ENCODE data around the gene SPATA31D1. TPM values are rescaled to one million over a fixed set of nuclear protein-coding genes. Genes with fewer than 3 reads are reported as not detected.

SPATA31D1 gene
- total RNA-seq, 1 donor from 2014 or later, result not detected

DNA sequence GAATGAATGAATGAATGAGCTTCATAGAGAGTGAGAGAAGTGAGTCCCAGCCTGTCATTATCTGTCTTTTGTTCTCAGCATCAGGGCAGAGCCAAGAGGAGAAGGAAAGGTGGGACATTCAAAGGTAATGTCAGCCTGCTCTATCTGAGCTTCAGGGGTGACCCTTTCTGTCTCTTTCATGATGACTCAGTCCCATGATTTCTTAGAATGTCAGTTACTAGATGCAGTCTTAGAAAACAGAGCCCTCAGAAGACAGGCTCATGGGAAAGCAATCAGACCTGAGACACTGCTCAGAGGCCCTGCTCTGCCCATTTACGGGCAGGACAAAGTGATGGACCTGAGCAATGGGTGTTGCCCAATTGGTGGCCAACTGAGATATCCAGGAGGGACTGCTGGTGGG is 1.1 kb downstream of the SPATA31D1 start:
- H3K36me3 ChIP-seq, result no peaks in the 10 kb centered on the region
- TF ChIP-seq POLR2A (IDR thresholded peaks at IDR 0.05), result no peak
- TF ChIP-seq, protein P1, sequence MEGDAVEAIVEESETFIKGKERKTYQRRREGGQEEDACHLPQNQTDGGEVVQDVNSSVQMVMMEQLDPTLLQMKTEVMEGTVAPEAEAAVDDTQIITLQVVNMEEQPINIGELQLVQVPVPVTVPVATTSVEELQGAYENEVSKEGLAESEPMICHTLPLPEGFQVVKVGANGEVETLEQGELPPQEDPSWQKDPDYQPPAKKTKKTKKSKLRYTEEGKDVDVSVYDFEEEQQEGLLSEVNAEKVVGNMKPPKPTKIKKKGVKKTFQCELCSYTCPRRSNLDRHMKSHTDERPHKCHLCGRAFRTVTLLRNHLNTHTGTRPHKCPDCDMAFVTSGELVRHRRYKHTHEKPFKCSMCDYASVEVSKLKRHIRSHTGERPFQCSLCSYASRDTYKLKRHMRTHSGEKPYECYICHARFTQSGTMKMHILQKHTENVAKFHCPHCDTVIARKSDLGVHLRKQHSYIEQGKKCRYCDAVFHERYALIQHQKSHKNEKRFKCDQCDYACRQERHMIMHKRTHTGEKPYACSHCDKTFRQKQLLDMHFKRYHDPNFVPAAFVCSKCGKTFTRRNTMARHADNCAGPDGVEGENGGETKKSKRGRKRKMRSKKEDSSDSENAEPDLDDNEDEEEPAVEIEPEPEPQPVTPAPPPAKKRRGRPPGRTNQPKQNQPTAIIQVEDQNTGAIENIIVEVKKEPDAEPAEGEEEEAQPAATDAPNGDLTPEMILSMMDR (IDR thresholded peaks at IDR 0.05), result no peak
- TF ChIP-seq POLR2AphosphoS5 (IDR thresholded peaks at IDR 0.05; ENCODE audit: insufficient read depth in 1 of 2, low read depth in 1 of 2), result no peak
- H3K9me3 ChIP-seq, result no peaks in the 10 kb centered on the region
- DNase-seq (ENCODE audit: extremely low spot score in 2 of 2), result no peak
- H3K27me3 ChIP-seq, result no peaks in the 10 kb centered on the region
- H3K4me1 ChIP-seq, result no peaks in the 10 kb centered on the region
- no peak overlapping the region for H3K4me3 ChIP-seq
- intact Hi-C loops (cut with DNase I), result no loop called here
- no peak overlapping the region for H3K27ac ChIP-seq

DNA sequence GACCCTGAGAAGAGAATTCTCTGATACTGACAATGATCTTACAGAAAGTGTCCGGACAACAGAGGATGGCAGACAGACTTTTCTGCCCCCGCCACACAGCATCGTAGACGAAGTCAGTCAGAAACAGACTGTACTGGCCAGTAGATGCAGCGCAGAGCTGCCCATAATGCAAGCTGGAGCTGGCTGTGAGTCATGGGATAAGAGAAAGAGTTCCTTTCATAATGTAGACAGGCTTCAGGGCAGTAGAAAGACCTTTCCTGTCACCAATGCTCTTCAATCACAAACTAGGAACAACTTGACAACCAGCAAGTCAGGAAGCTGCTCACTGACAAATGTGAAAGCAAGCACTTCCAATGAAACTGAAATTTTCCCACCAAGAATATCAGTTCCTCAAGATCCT is 5.1 kb downstream of the SPATA31D1 start:
- Histone ChIP-seq H3K27ac (no peak overlapping the region), H3K4me3 (no peak overlapping the region), H3K9me3 (no peaks in the 10 kb centered on the region), H3K4me1 (no peaks in the 10 kb centered on the region), H3K27me3 (no peaks in the 10 kb centered on the region), H3K36me3 (no peaks in the 10 kb centered on the region)
- TF ChIP-seq POLR2A (IDR thresholded peaks at IDR 0.05) (no peak), POLR2AphosphoS5 (IDR thresholded peaks at IDR 0.05; ENCODE audit: insufficient read depth in 1 of 2, low read depth in 1 of 2) (no peak)
- TF ChIP-seq, protein P1 (IDR thresholded peaks at IDR 0.05), result no peak
- no peak for DNase-seq (ENCODE audit: extremely low spot score in 2 of 2)
- intact Hi-C loops (cut with DNase I), result no loop called here

DNA sequence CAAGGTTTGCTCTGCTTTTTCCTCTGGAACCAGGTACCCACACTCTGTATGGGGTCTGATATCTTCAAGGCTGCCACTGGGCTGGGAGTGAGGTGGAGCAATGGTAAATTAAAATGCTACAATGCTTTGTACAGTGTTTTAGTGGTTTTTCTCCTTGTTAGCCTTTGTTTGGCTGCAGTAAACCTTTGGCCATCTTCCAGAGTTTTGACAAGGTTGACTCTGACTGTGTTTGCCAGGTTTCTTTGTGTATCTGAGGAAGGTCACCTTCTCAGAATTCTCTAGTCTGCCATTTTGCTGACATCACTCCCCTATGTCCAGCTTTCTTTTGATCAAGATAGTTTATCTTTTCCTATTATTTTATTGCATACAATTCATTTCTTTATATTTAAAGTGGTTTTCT is 11.2 kb downstream of the SPATA31D1 start:
- intact Hi-C loops (cut with DNase I), result no loop called here
- no peak overlapping the region for H3K4me3 ChIP-seq
- no peaks in the 10 kb centered on the region for H3K36me3 ChIP-seq
- DNase-seq (ENCODE audit: extremely low spot score in 2 of 2), result no peak
- TF ChIP-seq POLR2A (IDR thresholded peaks at IDR 0.05), result no peak
- TF ChIP-seq POLR2AphosphoS5 (IDR thresholded peaks at IDR 0.05; ENCODE audit: insufficient read depth in 1 of 2, low read depth in 1 of 2), result no peak
- TF ChIP-seq, protein P1 (IDR thresholded peaks at IDR 0.05), result no peak
- no peaks in the 10 kb centered on the region for H3K9me3 ChIP-seq
- H3K27ac ChIP-seq, result no peak overlapping the region
- H3K4me1 ChIP-seq, result no peaks in the 10 kb centered on the region
- no peaks in the 10 kb centered on the region for H3K27me3 ChIP-seq

DNA sequence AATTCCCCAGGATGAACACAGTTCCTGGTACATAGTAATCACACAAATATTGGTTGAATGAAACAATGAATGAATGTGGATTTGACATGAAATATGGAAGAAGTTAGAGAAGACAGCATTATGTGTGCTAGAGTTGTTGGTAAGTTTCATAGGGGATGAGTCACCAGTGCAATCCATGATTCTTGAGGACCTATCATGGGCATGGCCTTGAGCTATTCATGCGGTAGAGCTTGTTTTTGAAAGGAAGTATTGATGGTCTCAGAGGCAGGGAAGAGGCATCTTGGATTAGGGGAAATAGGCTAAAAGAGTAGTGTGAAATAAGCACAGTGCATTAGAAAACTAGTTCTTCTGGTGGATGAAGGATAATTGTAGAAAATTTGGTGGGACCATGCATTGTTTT is 22.1 kb downstream of the SPATA31D1 start:
- no peak overlapping the region for H3K4me3 ChIP-seq
- no peaks in the 10 kb centered on the region for H3K4me1 ChIP-seq
- no peak for DNase-seq (ENCODE audit: extremely low spot score in 2 of 2)
- H3K27me3 ChIP-seq, result no peaks in the 10 kb centered on the region
- no peaks in the 10 kb centered on the region for H3K36me3 ChIP-seq
- intact Hi-C loops (cut with DNase I), result no loop called here
- H3K27ac ChIP-seq, result no peak overlapping the region
- H3K9me3 ChIP-seq, result no peaks in the 10 kb centered on the region
- TF ChIP-seq POLR2A (IDR thresholded peaks at IDR 0.05) (no peak), POLR2AphosphoS5 (IDR thresholded peaks at IDR 0.05; ENCODE audit: insufficient read depth in 1 of 2, low read depth in 1 of 2) (no peak)
- TF ChIP-seq, protein P1 (IDR thresholded peaks at IDR 0.05), result no peak

DNA sequence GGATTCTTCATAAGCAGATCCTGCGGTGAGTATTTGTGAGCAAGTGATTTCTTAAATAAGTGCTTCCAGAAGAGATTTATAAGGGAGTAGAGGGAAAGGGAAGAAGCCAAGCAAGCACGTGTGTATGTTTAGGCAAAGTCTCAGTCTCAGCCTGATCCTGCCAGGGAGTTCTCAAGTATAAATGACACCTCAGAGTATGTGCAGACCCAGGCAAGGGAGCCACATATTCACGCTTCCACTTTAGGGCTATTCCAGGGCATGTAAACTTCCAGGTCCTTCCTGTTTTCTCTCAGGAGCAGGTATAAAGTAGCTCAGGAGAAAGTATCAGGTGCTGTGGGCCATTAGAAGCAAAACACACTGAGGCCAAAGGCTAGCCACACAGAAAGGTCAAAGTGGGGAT is 22.6 kb downstream of the SPATA31D1 start:
- Histone ChIP-seq H3K36me3 (no peaks in the 10 kb centered on the region), H3K27ac (no peak overlapping the region), H3K4me1 (no peaks in the 10 kb centered on the region), H3K27me3 (no peaks in the 10 kb centered on the region), H3K4me3 (no peak overlapping the region), H3K9me3 (no peaks in the 10 kb centered on the region)
- DNase-seq (ENCODE audit: extremely low spot score in 2 of 2), result no peak
- intact Hi-C loops (cut with DNase I), result no loop called here
- TF ChIP-seq, protein P1 (IDR thresholded peaks at IDR 0.05), result no peak
- TF ChIP-seq POLR2AphosphoS5 (IDR thresholded peaks at IDR 0.05; ENCODE audit: insufficient read depth in 1 of 2, low read depth in 1 of 2), result no peak
